Measurements from ENCODE around the gene BACH2.

Gene BACH2

GRCh38 chr6:90238496-90239266 is 58.0 kb downstream of the BACH2 start:
- Histone ChIP-seq H3K36me3 (ENCODE audit: low read length) (no peaks in the 10 kb centered on the region), H3K4me3 (ENCODE audit: insufficient read depth, low read length, poor library complexity, severe bottlenecking) (no peak overlapping the region), H3K9ac (ENCODE audit: low read length) (no peak overlapping the region), H3F3A (ENCODE audit: insufficient read depth) (peaks cover 6% of the 10 kb centered on the region; the same call in 1 of the 2 replicates), H4K20me1 (ENCODE audit: low read depth, low read length) (no peaks in the 10 kb centered on the region), H3K79me2 (ENCODE audit: insufficient read depth, low read length) (no peaks in the 10 kb centered on the region), H3K27ac (ENCODE audit: low read depth, low read length) (no peak overlapping the region), H3K27me3 (ENCODE audit: low read length) (no peaks in the 10 kb centered on the region), H3K9me2 (replicated peaks; ENCODE audit: insufficient read depth, low read length) (no peaks in the 10 kb centered on the region), H3K9me3 (ENCODE audit: insufficient read depth, low read length) (no peaks in the 10 kb centered on the region), H2AFZ (ENCODE audit: low read depth, low read length, severe bottlenecking) (no peak overlapping the region), H3K4me2 (ENCODE audit: low read depth, low read length, poor library complexity, severe bottlenecking) (no peak overlapping the region)
- TF ChIP-seq EZH2phosphoT487 (conservative IDR thresholded peaks at IDR 0.05; ENCODE audit: low read length), result no peak
- TF ChIP-seq CTCF (IDR thresholded peaks at IDR 0.05; ENCODE audit: insufficient read depth, low read length, poor library complexity, severe bottlenecking), result no peak

- H3F3A ChIP-seq (ENCODE audit: insufficient read depth), result peaks cover 6% of the 10 kb centered on the region; the same call in 1 of the 2 replicates
- H3K9me2 ChIP-seq (replicated peaks; ENCODE audit: insufficient read depth, low read length), result no peaks in the 10 kb centered on the region
- no peak for TF ChIP-seq EZH2phosphoT487 (conservative IDR thresholded peaks at IDR 0.05; ENCODE audit: low read length)
- no peak for TF ChIP-seq CTCF (IDR thresholded peaks at IDR 0.05; ENCODE audit: insufficient read depth, low read length, poor library complexity, severe bottlenecking)
- no peaks in the 10 kb centered on the region for H3K36me3 ChIP-seq (ENCODE audit: low read length)
- no peak overlapping the region for H3K4me3 ChIP-seq (ENCODE audit: insufficient read depth, low read length, poor library complexity, severe bottlenecking)
- no peak overlapping the region for H3K9ac ChIP-seq (ENCODE audit: low read length)
- H4K20me1 ChIP-seq (ENCODE audit: low read depth, low read length), result no peaks in the 10 kb centered on the region
- no peak overlapping the region for H3K27ac ChIP-seq (ENCODE audit: low read depth, low read length)
- H3K27me3 ChIP-seq (ENCODE audit: low read length), result no peaks in the 10 kb centered on the region
- H3K79me2 ChIP-seq (ENCODE audit: insufficient read depth, low read length), result no peaks in the 10 kb centered on the region
- no peak overlapping the region for H3K4me2 ChIP-seq (ENCODE audit: low read depth, low read length, poor library complexity, severe bottlenecking)
- H2AFZ ChIP-seq (ENCODE audit: low read depth, low read length, severe bottlenecking), result no peak overlapping the region
- H3K9me3 ChIP-seq (ENCODE audit: insufficient read depth, low read length), result no peaks in the 10 kb centered on the region
Measured at GRCh38 chr6:90237350-90237990, 59.2 kb downstream of the BACH2 start.

GRCh38 chr6:90233994-90234393 is 62.6 kb downstream of the BACH2 start:
- Histone ChIP-seq H3K4me2 (ENCODE audit: low read depth, low read length, poor library complexity, severe bottlenecking) (no peak overlapping the region), H3K9ac (ENCODE audit: low read length) (no peak overlapping the region), H3K79me2 (ENCODE audit: insufficient read depth, low read length) (no peaks in the 10 kb centered on the region), H3F3A (ENCODE audit: insufficient read depth) (peaks cover 6% of the 10 kb centered on the region; the same call in 1 of the 2 replicates), H2AFZ (ENCODE audit: low read depth, low read length, severe bottlenecking) (no peak overlapping the region), H3K9me3 (ENCODE audit: insufficient read depth, low read length) (no peaks in the 10 kb centered on the region), H3K27ac (ENCODE audit: low read depth, low read length) (no peak overlapping the region), H3K27me3 (ENCODE audit: low read length) (no peaks in the 10 kb centered on the region), H3K36me3 (ENCODE audit: low read length) (no peaks in the 10 kb centered on the region), H3K4me3 (ENCODE audit: insufficient read depth, low read length, poor library complexity, severe bottlenecking) (no peak overlapping the region), H3K9me2 (replicated peaks; ENCODE audit: insufficient read depth, low read length) (no peaks in the 10 kb centered on the region), H4K20me1 (ENCODE audit: low read depth, low read length) (no peaks in the 10 kb centered on the region)
- TF ChIP-seq CTCF (IDR thresholded peaks at IDR 0.05; ENCODE audit: insufficient read depth, low read length, poor library complexity, severe bottlenecking) (no peak), EZH2phosphoT487 (conservative IDR thresholded peaks at IDR 0.05; ENCODE audit: low read length) (no peak)
